Measurements from ENCODE around the gene CSNK2A3. TPM values are rescaled to one million over a fixed set of nuclear protein-coding genes. Genes with fewer than 3 reads are reported as not detected.

Gene CSNK2A3
- total and polyA plus RNA-seq, 2 of the 13 experiments (the other 11 are each of a cell fraction or from before 2014, with no cell fraction given): 1.7 to 3.5 TPM

GRCh38 chr11:11373934-11374333 lies 20.9 kb upstream of the CSNK2A3 start:
- 8% methylated on average over 4 of the region's 5 CpGs for WGBS (ENCODE audit: low lambda C conversion rate)
- no peaks in the 10 kb centered on the region for H4K20me1 ChIP-seq (ENCODE audit: insufficient read depth, low read length)
- intact Hi-C loops (cut with micrococcal nuclease; ENCODE audit: unreplicated experiment) (no loop called here), in situ Hi-C loops (cut with HindIII; ENCODE audit: extremely low pct_ligation_motif_present, low pct_unique_long_range_greater_than_20kb) (no loop called here)
- ChIA-PET POLR2A (no interaction called here), CTCF (ENCODE audit: low intra/inter-chr PET ratio, low total read pairs) (no interaction called here)
- DNase-seq (ENCODE audit: low spot score): no peak
- no peak overlapping the region for H2AFZ ChIP-seq (ENCODE audit: low read length)
- H3K9me3 ChIP-seq (ENCODE audit: low read length): no peaks in the 10 kb centered on the region
- no peaks in the 10 kb centered on the region for H3K36me3 ChIP-seq (replicated peaks in 1 of 2; ENCODE audit: control insufficient read depth in 1 of 2, insufficient read depth in 2 of 2, low read length in 2 of 2)
- BruUV-seq (replicated peaks): no TSS peak
- ATAC-seq: no peak
- no peak for TF ChIP-seq ZBTB33 (CRISPR knock-in tag; IDR thresholded peaks at IDR 0.05)
- no peak for TF ChIP-seq ZNF691 (CRISPR knock-in tag; IDR thresholded peaks at IDR 0.05; ENCODE audit: borderline replicate concordance, low read depth)
- no peak for TF ChIP-seq HOXA9 (CRISPR knock-in tag; IDR thresholded peaks at IDR 0.05; ENCODE audit: borderline replicate concordance)
- TF ChIP-seq ARNT (IDR thresholded peaks at IDR 0.05): no peak
- no peak for TF ChIP-seq NR3C1 (CRISPR knock-in tag; IDR thresholded peaks at IDR 0.05)
- no peak for TF ChIP-seq ZSCAN25 (CRISPR knock-in tag; IDR thresholded peaks at IDR 0.05)
- TF ChIP-seq ZNF17 (CRISPR knock-in tag; IDR thresholded peaks at IDR 0.05): no peak
- no peak for TF ChIP-seq MIER3 (CRISPR knock-in tag; IDR thresholded peaks at IDR 0.05; ENCODE audit: borderline replicate concordance)
- no peak for TF ChIP-seq CHD2 (IDR thresholded peaks at IDR 0.05; ENCODE audit: low read depth, low read length)
- TF ChIP-seq ZNF331 (CRISPR knock-in tag; IDR thresholded peaks at IDR 0.05): no peak
- no peak for TF ChIP-seq TCF7L2 (IDR thresholded peaks at IDR 0.05; ENCODE audit: low read depth, low read length)
- no peak for TF ChIP-seq ZFY (CRISPR knock-in tag; IDR thresholded peaks at IDR 0.05)
- no peak for TF ChIP-seq ZNF552 (CRISPR knock-in tag; IDR thresholded peaks at IDR 0.05; ENCODE audit: borderline replicate concordance)
- H3K79me2 ChIP-seq (ENCODE audit: insufficient read depth, low read length): no peaks in the 10 kb centered on the region
- H3K4me2 ChIP-seq (ENCODE audit: low read depth, low read length): no peak overlapping the region
- peaks cover 2% of the 10 kb centered on the region in 2 experiments; a peak in 3 of 5 replicates for H3K27me3 ChIP-seq (ENCODE audit: control insufficient read depth in 1 of 2, insufficient read depth in 2 of 2, low read length in 2 of 2)
- H3K4me1 ChIP-seq (ENCODE audit: insufficient read depth, low read length): no peaks in the 10 kb centered on the region
- H3K27ac ChIP-seq (ENCODE audit: extremely low read length, insufficient read depth, low read length): no peak overlapping the region
- no peak overlapping the region for H3K4me3 ChIP-seq (replicated peaks in 1 of 3; ENCODE audit: insufficient read depth in 1 of 3, low read depth in 2 of 3, low read length in 3 of 3)
- H3K9ac ChIP-seq (ENCODE audit: insufficient read depth, low read depth, low read length): no peak overlapping the region
- FAIRE-seq: no peak

Data from HepG2 (cell line).